HEK293 (cell line): Measurements from ENCODE around the gene RIPK4.

ENCODE experiments used
- KLF9 ChIP-seq: fragments of 450-650 bp; formaldehyde crosslinking; IDR thresholded peaks from 2 replicates; pipeline ENCODE4 v1.5.1; 2016; ENCODE audit warnings: missing biosample characterization, missing genetic modification characterization, low read depth
- PATZ1 ChIP-seq: fragments of 450-650 bp; formaldehyde crosslinking; IDR thresholded peaks from 2 replicates; pipeline ENCODE4 v1.5.1; 2016; ENCODE audit warnings: missing biosample characterization, missing genetic modification characterization
- YY1 ChIP-seq: fragments of 450-650 bp; formaldehyde crosslinking; IDR thresholded peaks from 2 replicates; pipeline ENCODE4 v1.5.1; 2018; ENCODE audit warnings: missing biosample characterization, missing genetic modification characterization
- ZBTB6 ChIP-seq: fragments of 450-650 bp; formaldehyde crosslinking; IDR thresholded peaks from 2 replicates; pipeline ENCODE4 v1.5.1; 2017; ENCODE audit warnings: missing biosample characterization, missing genetic modification characterization
- ZNF350 ChIP-seq: fragments of 450-650 bp; formaldehyde crosslinking; IDR thresholded peaks from 2 replicates; pipeline ENCODE4 v1.5.0; 2017; ENCODE audit warnings: missing biosample characterization, mild to moderate bottlenecking, missing genetic modification characterization
- ZNF514 ChIP-seq: fragments of 450-650 bp; formaldehyde crosslinking; IDR thresholded peaks from 2 replicates; pipeline ENCODE4 v1.5.1; 2016; ENCODE audit warnings: missing biosample characterization, missing genetic modification characterization
- ZNF549 ChIP-seq: fragments of 450-650 bp; IDR thresholded peaks from 2 replicates; pipeline ENCODE4 v1.5.1; 2018; ENCODE audit warnings: missing biosample characterization, missing genetic modification characterization, mild to moderate bottlenecking, inconsistent platforms, moderate library complexity
- ZNF561 ChIP-seq: fragments of 450-650 bp; IDR thresholded peaks from 2 replicates; pipeline ENCODE4 v1.5.1; 2018; ENCODE audit warnings: missing biosample characterization, missing genetic modification characterization, borderline replicate concordance
- ZNF776 ChIP-seq: fragments of 450-650 bp; formaldehyde crosslinking; IDR thresholded peaks from 2 replicates; pipeline ENCODE4 v1.5.0; 2017; ENCODE audit warnings: missing biosample characterization, missing genetic modification characterization, borderline replicate concordance
- TF ChIP-seq, protein P1 (sequence below): fragments of 450-650 bp; formaldehyde crosslinking; IDR thresholded peaks from 2 replicates; pipeline ENCODE4 v1.5.1; 2016; ENCODE audit warnings: missing biosample characterization, missing genetic modification characterization

DNA sequence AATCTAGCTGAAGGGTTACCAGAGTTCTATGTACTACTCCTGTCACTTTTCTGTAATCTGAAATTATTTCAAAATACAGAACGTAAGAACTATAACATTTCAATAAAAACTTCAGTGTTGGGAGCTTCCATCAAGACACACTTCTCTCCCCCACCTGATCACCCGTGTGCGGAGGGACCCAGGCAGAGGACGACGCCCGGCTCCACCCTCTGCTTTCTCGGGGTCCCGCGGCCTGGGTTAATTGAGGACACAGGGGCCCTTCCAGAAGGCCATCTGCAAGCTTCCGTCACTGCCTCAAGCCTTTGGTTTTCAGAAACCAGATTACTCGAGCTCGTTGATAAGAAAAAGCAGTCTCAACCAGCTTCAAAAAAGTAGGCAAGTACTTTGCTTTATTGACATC is 27.8 kb downstream of the RIPK4 start:
- no peak for TF ChIP-seq ZNF561 (tag by site-specific recombination)
- TF ChIP-seq, protein P1, sequence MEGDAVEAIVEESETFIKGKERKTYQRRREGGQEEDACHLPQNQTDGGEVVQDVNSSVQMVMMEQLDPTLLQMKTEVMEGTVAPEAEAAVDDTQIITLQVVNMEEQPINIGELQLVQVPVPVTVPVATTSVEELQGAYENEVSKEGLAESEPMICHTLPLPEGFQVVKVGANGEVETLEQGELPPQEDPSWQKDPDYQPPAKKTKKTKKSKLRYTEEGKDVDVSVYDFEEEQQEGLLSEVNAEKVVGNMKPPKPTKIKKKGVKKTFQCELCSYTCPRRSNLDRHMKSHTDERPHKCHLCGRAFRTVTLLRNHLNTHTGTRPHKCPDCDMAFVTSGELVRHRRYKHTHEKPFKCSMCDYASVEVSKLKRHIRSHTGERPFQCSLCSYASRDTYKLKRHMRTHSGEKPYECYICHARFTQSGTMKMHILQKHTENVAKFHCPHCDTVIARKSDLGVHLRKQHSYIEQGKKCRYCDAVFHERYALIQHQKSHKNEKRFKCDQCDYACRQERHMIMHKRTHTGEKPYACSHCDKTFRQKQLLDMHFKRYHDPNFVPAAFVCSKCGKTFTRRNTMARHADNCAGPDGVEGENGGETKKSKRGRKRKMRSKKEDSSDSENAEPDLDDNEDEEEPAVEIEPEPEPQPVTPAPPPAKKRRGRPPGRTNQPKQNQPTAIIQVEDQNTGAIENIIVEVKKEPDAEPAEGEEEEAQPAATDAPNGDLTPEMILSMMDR (tag by site-specific recombination) = no peak
- no peak for TF ChIP-seq KLF9 (tag by site-specific recombination)
- TF ChIP-seq ZNF776 (tag by site-specific recombination) = no peak
- TF ChIP-seq ZBTB6 (tag by site-specific recombination) = no peak
- no peak for TF ChIP-seq YY1 (tag by site-specific recombination)
- no peak for TF ChIP-seq ZNF350 (tag by site-specific recombination)
- TF ChIP-seq ZNF514 (tag by site-specific recombination) = no peak
- TF ChIP-seq PATZ1 (tag by site-specific recombination) = no peak
- TF ChIP-seq ZNF549 (tag by site-specific recombination) = no peak
